Stimulated activated CD4-positive, alpha-beta T cell treated with anti-CD3 and anti-CD28 coated beads, TNF-alpha, amount 100 ng/mL, for 24 hours (primary cell): ENCODE measurements around the gene MCEE.
"Not testable (repeated sequence)": the region's sequence is repeated elsewhere in the genome, so short reads cannot be mapped to it uniquely, and the experiment has no call there.

Experiments used
- DNase-seq, 3 experiments: peaks; one replicate each; pipeline ENCODE4 v3.0.0-alpha.2; 2020; ENCODE audit warnings: low read depth in 3 of 3

Gene MCEE

GRCh38 chr2:71130152-71130904 lies at the start of gene MCEE, which contains the start of gene MPHOSPH10:
TSS of gene MCEE (minus strand) at chr2:71130229. CDS start at chr2:71130219, 10 bp downstream.
TSS of gene MPHOSPH10 (plus strand) at chr2:71130634. CDS start at chr2:71130666, 32 bp downstream.
- peak; percentile 82 to 89 (median 86) for DNase-seq

GRCh38 chr2:71178836-71179235 lies 48.8 kb upstream of the MCEE start:
- not testable (repeated sequence) for DNase-seq

GRCh38 chr2:71174207-71174606 lies 44.2 kb upstream of the MCEE start:
- no peak for DNase-seq

GRCh38 chr2:71173096-71173495 lies 43.1 kb upstream of the MCEE start:
- no peak for DNase-seq

- no peak for DNase-seq
These were observed 36.8 kb upstream of the MCEE start for GRCh38 chr2:71166812-71167211.

GRCh38 chr2:71157124-71157793 lies 27.2 kb upstream of the MCEE start:
- DNase-seq: peak; percentile 25 to 50 (median 42)

GRCh38 chr2:71156573-71156972 lies 26.5 kb upstream of the MCEE start:
- DNase-seq: no peak

- DNase-seq: no peak
These were observed 25.8 kb upstream of the MCEE start for GRCh38 chr2:71155846-71156245.

GRCh38 chr2:71154798-71155197 lies 24.8 kb upstream of the MCEE start:
- DNase-seq: no peak

GRCh38 chr2:71154279-71154678 lies 24.2 kb upstream of the MCEE start:
- no peak for DNase-seq

- no peak for DNase-seq
These were observed 23.7 kb upstream of the MCEE start for GRCh38 chr2:71153585-71154224.

GRCh38 chr2:71151620-71152019 lies 21.6 kb upstream of the MCEE start:
- DNase-seq: no peak

- DNase-seq: no peak
These were observed 20.2 kb upstream of the MCEE start for GRCh38 chr2:71150082-71150816.

GRCh38 chr2:71148506-71149063 lies 18.6 kb upstream of the MCEE start:
- no peak for DNase-seq

GRCh38 chr2:71143782-71144181 lies 13.8 kb upstream of the MCEE start:
- no peak for DNase-seq

GRCh38 chr2:71136174-71136573 lies 6.1 kb upstream of the MCEE start:
- DNase-seq: no peak

- DNase-seq: no peak
These were observed 3.6 kb upstream of the MCEE start for GRCh38 chr2:71133603-71134002.

GRCh38 chr2:71131387-71132166 lies 1.5 kb upstream of the MCEE start:
- not testable (repeated sequence) for DNase-seq

GRCh38 chr2:71130905-71131244 lies 846 bp upstream of the MCEE start:
- DNase-seq: no peak

- DNase-seq: no peak
These were observed 202 bp downstream of the MCEE start for GRCh38 chr2:71129902-71130151.
